Cardiac septum (tissue), 1 donor: Measurements from ENCODE around the gene SLFN13. TPM values are rescaled to one million over a fixed set of nuclear protein-coding genes. Genes with fewer than 3 reads are reported as not detected.

Experiments used
- total RNA-seq: library from RNA; stranded (reverse); fragmentation: NEBNext Ultra II Directional; extraction: Animal tissue kit (Norgen Biotek cat#: 25700); gene quantifications from one replicate; pipeline ENCODE4 v1.2.1, GENCODE V29; 2021
- donor health status: DM: no; HTN: no; CAD: no.

SLFN13 gene
- total RNA-seq, 1 donor from 2014 or later = 4.8 TPM

Other genes with a start within 250 kb of the SLFN13 start
- gene SLFN5, start 205.7 kb downstream of the SLFN13 start, total RNA-seq = 13.8 TPM
- gene SLFN11, start 75.1 kb downstream of the SLFN13 start, total RNA-seq = 23.0 TPM
- gene SLFN12, start 16.3 kb downstream of the SLFN13 start, total RNA-seq = 4.3 TPM
- gene SLFN12L, start 88.9 kb upstream of the SLFN13 start, total RNA-seq = 0.92 TPM
- 0.08 TPM for gene SLFN14, start 112.1 kb upstream of the SLFN13 start, total RNA-seq
- gene PEX12, start 129.8 kb upstream of the SLFN13 start, total RNA-seq = 9.2 TPM
- gene AP2B1, start 138.6 kb upstream of the SLFN13 start, total RNA-seq = 137 TPM